Measurements from ENCODE around the gene PWP2.

- TF ChIP-seq CTCF (IDR thresholded peaks at IDR 0.05; ENCODE audit: low read depth, low read length): no peak
- no peak for TF ChIP-seq EZH2phosphoT487 (IDR thresholded peaks at IDR 0.05; ENCODE audit: low read depth)
These were observed 40.0 kb upstream of the PWP2 start for GRCh38 chr21:44067011-44067839.
